B cell (primary cell): ENCODE data around the gene AMBRA1. TPM values are rescaled to one million over a fixed set of nuclear protein-coding genes. Genes with fewer than 3 reads are reported as not detected.

Experiments
- ATAC-seq: fragments of 200-7000 bp; cut with Tn5 transposase; one replicate; pipeline ENCODE4 v1.10.0; 2021; ENCODE audit warnings: low read depth, mild to moderate bottlenecking, moderate number of reproducible peaks, moderate library complexity
- CTCF ChIA-PET: fragments of 350-600 bp; sonication (Branson Sonifier 250); formaldehyde crosslinking; loops from one replicate; lab custom pipeline; 2021; ENCODE audit warnings: antibody characterized with exemption, inconsistent platforms; lab: Charles Lee
- POLR2A ChIA-PET: fragments of 350-600 bp; sonication (Branson Sonifier 250); formaldehyde crosslinking; loops from one replicate; lab custom pipeline; 2021; ENCODE audit warnings: antibody characterized with exemption; lab: Charles Lee
- DNase-seq: peaks from one replicate; pipeline ENCODE4 v3.0.0; 2013
- H2AFZ ChIP-seq: 2 replicates; pipeline ENCODE4 v1.6.1; 2012; ENCODE audit warnings: mild to moderate bottlenecking, low read depth, low read length; ENCODE audit not compliant: insufficient read depth, poor library complexity, severe bottlenecking
- H3K27ac ChIP-seq, 2 donors: 1 replicate in 1 of 2; 2 replicates in 1 of 2; pipeline ENCODE4 v1.5.1; 2012 to 2013; ENCODE audit warnings: low read length in 2 of 2, mild to moderate bottlenecking in 2 of 2, moderate library complexity in 1 of 2
- H3K27me3 ChIP-seq, 4 experiments: fragments of 200-600 bp in 1 of 4; sonication (generic) in 1 of 4; replicated peaks in 1 of 4; 1 replicate in 2 of 4; 2 replicates in 2 of 4; pipeline versions ENCODE4 v1.6.1 to v1.7.0; 2013 to 2016; ENCODE audit warnings: low read length in 3 of 4, mild to moderate bottlenecking in 2 of 4, mixed read lengths in 1 of 4, moderate library complexity in 1 of 4; ENCODE audit not compliant: insufficient read depth in 4 of 4, control insufficient read depth in 3 of 4; ENCODE audit errors: control extremely low read depth in 1 of 4
- H3K36me3 ChIP-seq, 2 experiments: replicated peaks in 1 of 2; 1 replicate in 1 of 2; 2 replicates in 1 of 2; pipeline versions ENCODE4 v1.6.1 to v1.7.1; 2013; ENCODE audit warnings: low read length in 1 of 2; ENCODE audit not compliant: insufficient read depth in 2 of 2, control insufficient read depth in 1 of 2; ENCODE audit errors: control extremely low read depth in 1 of 2, extremely low read depth in 1 of 2
- H3K4me1 ChIP-seq, 2 donors: fragments of 200-600 bp in 1 of 2; sonication (generic) in 1 of 2; 1 replicate in 1 of 2; 2 replicates in 1 of 2; pipeline versions ENCODE4 v1.5.1 to v1.6.1; 2013 to 2017; ENCODE audit warnings: low read length in 2 of 2; ENCODE audit not compliant: control insufficient read depth in 2 of 2, insufficient read depth in 2 of 2
- H3K4me2 ChIP-seq: replicated peaks from 2 replicates; pipeline ENCODE3; 2012; ENCODE audit warnings: mild to moderate bottlenecking, low read depth, low read length; ENCODE audit not compliant: poor library complexity, severe bottlenecking
- H3K4me3 ChIP-seq, 5 experiments: fragments of 200-600 bp in 1 of 5; sonication (generic) in 1 of 5; 1 replicate in 3 of 5; 2 replicates in 2 of 5; pipeline versions ENCODE4 v1.5.1 to v1.7.0; 2011 to 2016; ENCODE audit warnings: low read length in 4 of 5, mild to moderate bottlenecking in 4 of 5, low read depth in 2 of 5, control low read depth in 1 of 5, moderate library complexity in 1 of 5; ENCODE audit not compliant: insufficient read depth in 1 of 5; ENCODE audit errors: control extremely low read depth in 1 of 5, extremely low read depth in 1 of 5
- H3K79me2 ChIP-seq: fragments of 200-600 bp; sonication (generic); one replicate; pipeline ENCODE4 v1.6.0; 2016; ENCODE audit warnings: low read length; ENCODE audit not compliant: control insufficient read depth, insufficient read depth
- H3K9ac ChIP-seq: fragments of 200-600 bp; sonication (generic); 2 replicates; pipeline ENCODE4 v1.6.1; 2017; ENCODE audit warnings: mild to moderate bottlenecking, low read length, moderate library complexity
- H3K9me3 ChIP-seq, 3 donors: one replicate each; pipeline versions ENCODE4 v1.6.1 to v1.7.1; 2013; ENCODE audit warnings: low read length in 2 of 3; ENCODE audit not compliant: control insufficient read depth in 2 of 3, insufficient read depth in 1 of 3; ENCODE audit errors: control extremely low read depth in 1 of 3
- H4K20me1 ChIP-seq: 2 replicates; pipeline ENCODE4 v1.6.0; 2012; ENCODE audit warnings: mild to moderate bottlenecking, low read length; ENCODE audit not compliant: insufficient read depth, control insufficient read depth, poor library complexity, severe bottlenecking
- H3K27ac Mint-ChIP-seq: one replicate; pipeline ENCODE4 v1.8.0; 2021; ENCODE audit warnings: mixed read lengths
- H3K27me3 Mint-ChIP-seq: one replicate; pipeline ENCODE4 v1.8.0; 2021; ENCODE audit warnings: mixed read lengths
- H3K4me1 Mint-ChIP-seq: one replicate; pipeline ENCODE4 v1.8.0; 2021; ENCODE audit warnings: mixed read lengths
- H3K4me3 Mint-ChIP-seq: one replicate; pipeline ENCODE4 v1.8.0; 2021; ENCODE audit warnings: mixed read lengths
- H3K9me3 Mint-ChIP-seq: one replicate; pipeline ENCODE4 v1.8.0; 2022; ENCODE audit warnings: mixed read lengths; ENCODE audit not compliant: insufficient read depth
- EZH2 ChIP-seq: IDR thresholded peaks from 2 replicates; pipeline ENCODE4 v1.6.1; 2012; ENCODE audit warnings: borderline replicate concordance, low read depth, mild to moderate bottlenecking, moderate library complexity, low read length; ENCODE audit not compliant: insufficient read depth, poor library complexity, severe bottlenecking
- WGBS: methylation state at CpG from one replicate; pipeline ENCODE4 v1.1.5; 2013; ENCODE audit warnings: missing lambda C conversion rate; ENCODE audit not compliant: insufficient coverage; 5-methylcytosine and 5-hydroxymethylcytosine counted together
- intact Hi-C: fragments of 100-400 bp; cut with micrococcal nuclease; formaldehyde crosslinking; loops from one replicate; pipeline ENCODE4 v1.10.0; 2022
- polyA plus RNA-seq: library from polyadenylated mRNA; depleted of rRNA; stranded (reverse); fragments of >200 nt; gene quantifications from 2 replicates; pipeline ENCODE4 v1.2.3, GENCODE V29; 2012
- total RNA-seq, 2 donors: library from RNA; stranded (reverse); fragments of 120-200 nt in 1 of 2; gene quantifications; 1 replicate in 1 of 2; 2 replicates in 1 of 2; pipeline versions ENCODE4 v1.2.3 to v1.2.4, GENCODE V29; 2013 to 2022
- TF ChIP-seq, protein P1 (sequence below): fragments of 200-600 bp; IDR thresholded peaks from one replicate; pipeline ENCODE4 v1.8.0; 2022; ENCODE audit warnings: antibody characterized with exemption, mild to moderate bottlenecking

Gene AMBRA1
- total and polyA plus RNA-seq, 2 donors (not counting 1 experiment from before 2014, with no cell fraction given) = 13.8 to 36.1 TPM

DNA sequence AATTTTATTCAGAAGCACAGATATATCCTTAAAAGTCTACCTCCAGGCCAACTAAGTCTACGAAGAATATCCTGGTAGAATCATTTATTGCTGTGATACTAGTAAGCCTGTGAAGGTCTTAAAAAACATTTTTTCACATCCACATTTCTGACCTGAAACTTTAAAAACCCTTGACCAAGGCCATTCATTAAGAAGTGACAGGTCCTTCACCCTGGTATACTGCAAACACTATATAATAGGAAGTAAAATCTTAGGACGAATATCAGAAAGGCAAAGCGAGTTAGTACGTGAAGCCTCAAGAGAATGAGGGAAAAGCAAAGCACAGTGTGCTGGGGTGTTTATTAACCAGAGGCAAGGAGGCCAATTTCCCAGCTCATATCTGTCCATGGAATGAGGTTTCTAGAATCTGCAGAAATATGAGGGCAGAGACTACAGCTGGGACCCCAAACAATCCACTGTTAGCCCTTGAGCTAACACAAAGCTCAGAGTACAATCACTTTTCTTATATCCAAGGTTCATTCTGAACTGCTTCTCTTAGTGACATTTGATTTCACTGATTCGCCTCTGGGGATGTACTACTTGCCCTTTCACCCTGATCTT is 71.0 kb downstream of the AMBRA1 start:
- no peaks in the 10 kb centered on the region for H3K27me3 ChIP-seq
- no peak overlapping the region for H2AFZ ChIP-seq
- no peak for TF ChIP-seq EZH2
- TF ChIP-seq, protein P1, sequence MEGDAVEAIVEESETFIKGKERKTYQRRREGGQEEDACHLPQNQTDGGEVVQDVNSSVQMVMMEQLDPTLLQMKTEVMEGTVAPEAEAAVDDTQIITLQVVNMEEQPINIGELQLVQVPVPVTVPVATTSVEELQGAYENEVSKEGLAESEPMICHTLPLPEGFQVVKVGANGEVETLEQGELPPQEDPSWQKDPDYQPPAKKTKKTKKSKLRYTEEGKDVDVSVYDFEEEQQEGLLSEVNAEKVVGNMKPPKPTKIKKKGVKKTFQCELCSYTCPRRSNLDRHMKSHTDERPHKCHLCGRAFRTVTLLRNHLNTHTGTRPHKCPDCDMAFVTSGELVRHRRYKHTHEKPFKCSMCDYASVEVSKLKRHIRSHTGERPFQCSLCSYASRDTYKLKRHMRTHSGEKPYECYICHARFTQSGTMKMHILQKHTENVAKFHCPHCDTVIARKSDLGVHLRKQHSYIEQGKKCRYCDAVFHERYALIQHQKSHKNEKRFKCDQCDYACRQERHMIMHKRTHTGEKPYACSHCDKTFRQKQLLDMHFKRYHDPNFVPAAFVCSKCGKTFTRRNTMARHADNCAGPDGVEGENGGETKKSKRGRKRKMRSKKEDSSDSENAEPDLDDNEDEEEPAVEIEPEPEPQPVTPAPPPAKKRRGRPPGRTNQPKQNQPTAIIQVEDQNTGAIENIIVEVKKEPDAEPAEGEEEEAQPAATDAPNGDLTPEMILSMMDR = no peak
- H3K27me3 Mint-ChIP-seq = no peaks in the 10 kb centered on the region
- peaks cover 30% of the 10 kb centered on the region for H3K4me1 Mint-ChIP-seq
- no peak for ATAC-seq
- peaks cover 0 to 4% (median 0%) of the 10 kb centered on the region in 3 donors for H3K9me3 ChIP-seq
- no peak overlapping the region for H3K4me3 ChIP-seq
- H3K9me3 Mint-ChIP-seq = no peaks in the 10 kb centered on the region
- POLR2A ChIA-PET = no interaction called here
- H3K9ac ChIP-seq = no peak overlapping the region
- no peak overlapping the region for H3K4me2 ChIP-seq
- H3K36me3 ChIP-seq = peaks cover 2% of the 10 kb centered on the region in 2 experiments
- H3K79me2 ChIP-seq = peaks cover 85% of the 10 kb centered on the region
- no peak overlapping the region for H3K4me3 Mint-ChIP-seq
- WGBS = 79% methylated on average over 4 of the region's 5 CpGs
- peaks cover 48% of the 10 kb centered on the region for H4K20me1 ChIP-seq
- intact Hi-C loops = no loop called here
- CTCF ChIA-PET = no interaction called here
- H3K4me1 ChIP-seq = peaks cover 7% of the 10 kb centered on the region in 2 donors
- DNase-seq = no peak
- no peak overlapping the region for H3K27ac ChIP-seq
- no peak overlapping the region for H3K27ac Mint-ChIP-seq

DNA sequence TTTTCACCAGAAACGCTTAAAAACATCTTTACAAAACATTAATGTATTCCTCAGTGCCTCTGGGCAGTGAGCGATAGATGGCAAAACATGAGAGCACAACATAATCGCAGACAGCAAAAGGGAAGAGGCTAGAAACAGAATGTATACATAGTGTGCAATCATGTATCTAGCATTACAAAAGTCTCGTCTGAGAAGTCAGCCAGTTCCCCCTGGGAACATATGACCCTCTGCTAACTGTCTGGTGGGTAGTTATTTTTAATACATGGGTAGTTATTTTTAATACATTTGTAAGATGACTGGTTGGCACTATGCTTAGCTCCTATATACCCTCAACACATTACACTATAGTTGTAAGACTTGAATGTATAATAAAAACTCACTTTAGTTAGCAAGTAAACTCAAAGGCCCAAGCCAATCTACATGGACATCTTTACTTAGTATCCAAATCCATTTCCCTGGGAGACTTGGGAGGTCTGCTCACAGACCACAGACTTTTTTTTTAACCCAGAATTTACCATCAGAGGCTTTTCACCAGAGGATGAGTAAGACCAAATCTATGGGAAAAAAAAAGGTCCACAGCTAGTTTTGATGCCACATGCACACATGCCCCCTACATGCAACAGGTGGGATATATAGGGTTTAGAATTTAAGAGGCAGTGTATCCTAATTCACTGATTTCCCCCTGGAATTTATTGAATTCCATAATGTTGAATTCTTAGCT is 71.7 kb downstream of the AMBRA1 start:
- Histone ChIP-seq H3K36me3 (peaks cover 2% of the 10 kb centered on the region in 2 experiments), H3K9ac (no peak overlapping the region), H3K4me1 (peaks cover 7% of the 10 kb centered on the region in 2 donors), H3K4me2 (no peak overlapping the region), H2AFZ (no peak overlapping the region), H3K4me3 (no peak overlapping the region), H3K79me2 (peaks cover 81% of the 10 kb centered on the region), H3K27ac (no peak overlapping the region), H3K9me3 (peaks cover 0 to 4% (median 0%) of the 10 kb centered on the region in 3 donors), H4K20me1 (peaks cover 48% of the 10 kb centered on the region), H3K27me3 (no peaks in the 10 kb centered on the region)
- ATAC-seq (no peak), DNase-seq (no peak)
- H3K4me1 Mint-ChIP-seq = peaks cover 26% of the 10 kb centered on the region
- CTCF ChIA-PET = no interaction called here
- POLR2A ChIA-PET = no interaction called here
- H3K27me3 Mint-ChIP-seq = no peaks in the 10 kb centered on the region
- WGBS = no CpG with 5 or more reads among the region's 4 CpGs
- no peak overlapping the region for H3K4me3 Mint-ChIP-seq
- intact Hi-C loops = no loop called here
- no peak overlapping the region for H3K27ac Mint-ChIP-seq
- no peaks in the 10 kb centered on the region for H3K9me3 Mint-ChIP-seq
- TF ChIP-seq, protein P1 = no peak
- TF ChIP-seq EZH2 = no peak
